GM23248 (cell line): ENCODE measurements around the gene PLA2G2E.

ENCODE experiments used
- EZH2 ChIP-seq: fragments of 200-600 bp; sonication (generic); IDR thresholded peaks from 2 replicates; pipeline ENCODE4 v1.6.1; 2018; ENCODE audit warnings: antibody characterized with exemption, mild to moderate bottlenecking; ENCODE audit not compliant: insufficient read depth, poor library complexity, severe bottlenecking
- EZH2phosphoT487 ChIP-seq: fragments of 200-600 bp; sonication (generic); IDR thresholded peaks from 2 replicates; pipeline ENCODE4 v1.6.1; 2018; ENCODE audit warnings: antibody characterized with exemption, moderate library complexity, mild to moderate bottlenecking, low read depth; ENCODE audit not compliant: insufficient read depth

DNA sequence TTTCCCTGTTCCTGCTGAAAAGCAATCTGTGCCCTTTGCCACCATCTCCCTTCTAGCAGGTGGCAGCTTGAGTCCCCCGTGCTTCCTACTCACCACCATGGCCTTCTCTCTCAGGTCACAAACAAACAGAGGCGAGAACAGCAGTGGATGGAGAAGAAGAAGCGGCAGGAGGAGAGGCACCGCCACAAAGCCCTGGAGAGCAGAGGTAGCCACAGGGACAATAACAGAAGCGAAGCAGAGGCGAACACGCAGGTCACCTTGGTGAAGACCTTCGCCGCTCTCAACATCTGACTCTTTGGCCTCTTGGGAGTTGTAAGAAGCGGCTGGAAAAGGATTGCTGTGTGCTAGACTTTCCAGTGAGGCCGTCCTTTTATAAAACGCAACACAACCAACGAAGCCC lies 16.0 kb downstream of the PLA2G2E start:
- TF ChIP-seq EZH2phosphoT487, result no peak
- no peak for TF ChIP-seq EZH2
